ENCODE results near the gene CDRT15.
"Not testable (repeated sequence)": the region's sequence is repeated elsewhere in the genome, so short reads cannot be mapped to it uniquely, and the experiment has no call there.

DNA sequence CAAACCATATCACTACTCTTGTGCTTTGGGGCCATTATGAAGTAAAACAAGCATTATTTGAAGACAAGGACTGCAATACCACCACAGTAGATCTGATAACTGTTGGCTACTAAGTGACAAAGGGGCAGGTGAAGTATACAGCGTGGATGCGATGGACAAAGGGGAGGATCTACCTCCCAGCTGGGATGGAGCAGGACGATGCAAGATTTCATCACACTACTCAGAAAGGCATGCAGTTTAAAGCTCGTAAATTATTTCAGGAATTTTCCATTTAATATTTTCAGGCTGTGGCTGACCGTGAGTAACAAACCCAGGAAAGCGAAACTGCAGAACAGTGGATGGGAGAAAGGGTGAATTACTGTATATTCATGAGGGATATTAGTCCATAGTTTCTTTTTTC lies 5.5 kb downstream of the CDRT15 start:
- not testable (repeated sequence) for TF ChIP-seq CTCF, POLR2A (IDR thresholded peaks at IDR 0.05)
